Measurements from ENCODE around the gene PLA2G4B.

PLA2G4B gene

GRCh38 chr15:41838400-41838897, at the start of gene PLA2G4B:
TSS of gene PLA2G4B (plus strand) at chr15:41838847. CDS start at chr15:41838914, 67 bp downstream.
- DNase-seq (ENCODE audit: low read depth in 1 of 2, low spot score in 1 of 2), result no peak

GRCh38 chr15:41789236-41789635, 49.4 kb upstream of the PLA2G4B start:
- no peak for DNase-seq (ENCODE audit: low read depth in 1 of 2, low spot score in 1 of 2)

- no peak for DNase-seq (ENCODE audit: low read depth in 1 of 2, low spot score in 1 of 2)
These were observed 49.0 kb upstream of the PLA2G4B start for GRCh38 chr15:41789662-41790061.

- DNase-seq (ENCODE audit: low read depth in 1 of 2, low spot score in 1 of 2), result no peak
These were observed 48.5 kb upstream of the PLA2G4B start for GRCh38 chr15:41790169-41790568.

GRCh38 chr15:41790756-41791546, 47.7 kb upstream of the PLA2G4B start:
- DNase-seq (ENCODE audit: low read depth in 1 of 2, low spot score in 1 of 2), result no peak

- no peak for DNase-seq (ENCODE audit: low read depth in 1 of 2, low spot score in 1 of 2)
These were observed 47.1 kb upstream of the PLA2G4B start for GRCh38 chr15:41791547-41791937.

GRCh38 chr15:41792000-41792637, 46.5 kb upstream of the PLA2G4B start:
- no peak for DNase-seq (ENCODE audit: low read depth in 1 of 2, low spot score in 1 of 2)

- DNase-seq (ENCODE audit: low read depth in 1 of 2, low spot score in 1 of 2), result no peak
These were observed 44.6 kb upstream of the PLA2G4B start for GRCh38 chr15:41794081-41794480.

- DNase-seq (ENCODE audit: low read depth in 1 of 2, low spot score in 1 of 2), result no peak
These were observed 42.4 kb upstream of the PLA2G4B start for GRCh38 chr15:41795996-41796856.

GRCh38 chr15:41797201-41797944, 41.3 kb upstream of the PLA2G4B start:
- DNase-seq (ENCODE audit: low read depth in 1 of 2, low spot score in 1 of 2), result no peak

- DNase-seq (ENCODE audit: low read depth in 1 of 2, low spot score in 1 of 2), result no peak
These were observed 39.8 kb upstream of the PLA2G4B start for GRCh38 chr15:41798607-41799487.

GRCh38 chr15:41799488-41799805, 39.2 kb upstream of the PLA2G4B start:
- DNase-seq (ENCODE audit: low read depth in 1 of 2, low spot score in 1 of 2), result no peak

GRCh38 chr15:41801185-41801584, 37.5 kb upstream of the PLA2G4B start:
- no peak for DNase-seq (ENCODE audit: low read depth in 1 of 2, low spot score in 1 of 2)

- DNase-seq (ENCODE audit: low read depth in 1 of 2, low spot score in 1 of 2), result no peak
These were observed 36.7 kb upstream of the PLA2G4B start for GRCh38 chr15:41801850-41802455.

- DNase-seq (ENCODE audit: low read depth in 1 of 2, low spot score in 1 of 2), result no peak
These were observed 34.3 kb upstream of the PLA2G4B start for GRCh38 chr15:41804361-41804760.

- DNase-seq (ENCODE audit: low read depth in 1 of 2, low spot score in 1 of 2), result no peak
These were observed 33.6 kb upstream of the PLA2G4B start for GRCh38 chr15:41804916-41805666.

GRCh38 chr15:41805711-41806110, 32.9 kb upstream of the PLA2G4B start:
- DNase-seq (ENCODE audit: low read depth in 1 of 2, low spot score in 1 of 2), result no peak

GRCh38 chr15:41806291-41807181, 32.1 kb upstream of the PLA2G4B start:
- DNase-seq (ENCODE audit: low read depth in 1 of 2, low spot score in 1 of 2), result no peak
